AML-193 (cell line): Measurements from ENCODE around the gene SLFNL1.

ENCODE experiments used
- DNase-seq, 2 experiments: peaks; one replicate each; lab custom pipeline; 2025; lab: John Stamatoyannopoulos, UW

The SLFNL1 gene

DNA sequence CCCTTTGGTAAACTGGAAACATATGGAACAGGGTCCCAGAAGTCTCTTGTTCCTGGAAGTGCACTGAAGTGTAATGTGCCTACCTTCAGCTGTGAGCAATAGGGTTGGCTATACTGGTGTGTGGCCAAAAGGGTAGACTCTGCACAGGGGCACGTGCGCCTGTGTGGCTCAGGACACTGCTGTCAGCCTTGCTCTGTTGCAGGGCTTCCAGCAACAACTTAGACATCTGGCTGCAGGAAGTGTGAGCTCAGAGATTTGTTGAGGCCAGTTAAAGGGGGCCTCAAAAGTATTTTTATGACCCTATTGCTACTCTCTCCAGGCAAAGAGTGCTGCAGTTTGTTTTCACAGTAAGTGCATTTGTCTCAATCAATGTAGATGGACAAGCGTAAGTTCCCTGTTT, 34.6 kb downstream of the SLFNL1 start:
- DNase-seq, result no peak

DNA sequence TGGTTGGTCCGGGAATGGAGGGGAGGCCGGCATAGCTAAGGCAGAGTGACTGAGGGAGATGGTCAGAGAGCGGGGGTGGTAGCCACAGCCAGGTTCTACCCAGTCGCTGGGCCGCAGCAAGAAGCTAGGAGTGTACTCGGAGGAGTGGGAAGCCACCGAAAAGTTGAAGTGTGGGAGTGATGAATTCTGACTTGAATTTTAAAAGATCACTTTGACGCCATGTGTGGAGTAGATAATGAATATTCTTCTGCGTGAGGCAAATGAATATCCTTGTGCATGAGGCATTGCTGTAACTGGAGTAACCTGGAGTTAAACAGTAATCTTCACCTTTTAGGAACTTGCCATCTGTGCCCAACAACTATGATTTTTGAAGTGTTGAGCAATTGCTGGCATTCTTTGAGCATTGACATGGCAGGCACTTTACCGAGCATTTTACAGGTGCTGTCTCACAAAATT, 35.2 kb downstream of the SLFNL1 start:
- no peak for DNase-seq

DNA sequence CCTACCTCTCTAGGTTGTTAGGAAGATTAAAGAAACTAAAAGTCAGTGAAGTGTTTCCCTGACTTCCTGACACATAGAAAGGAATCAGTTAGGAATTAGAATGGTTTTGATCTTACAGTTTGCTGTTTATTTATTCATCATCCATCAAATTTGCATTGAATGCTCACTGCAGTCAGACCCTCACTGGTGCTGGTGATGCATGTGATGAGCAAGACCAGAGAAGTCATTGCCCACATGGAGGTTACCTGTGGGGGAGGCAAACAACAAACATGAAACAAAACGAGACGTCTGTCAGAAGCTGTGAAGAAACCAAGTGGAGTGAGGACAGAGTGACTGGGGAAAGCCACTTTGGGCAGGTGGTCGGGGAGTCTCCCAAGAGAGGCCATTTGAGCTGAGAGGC, 35.6 kb downstream of the SLFNL1 start:
- no peak for DNase-seq

DNA sequence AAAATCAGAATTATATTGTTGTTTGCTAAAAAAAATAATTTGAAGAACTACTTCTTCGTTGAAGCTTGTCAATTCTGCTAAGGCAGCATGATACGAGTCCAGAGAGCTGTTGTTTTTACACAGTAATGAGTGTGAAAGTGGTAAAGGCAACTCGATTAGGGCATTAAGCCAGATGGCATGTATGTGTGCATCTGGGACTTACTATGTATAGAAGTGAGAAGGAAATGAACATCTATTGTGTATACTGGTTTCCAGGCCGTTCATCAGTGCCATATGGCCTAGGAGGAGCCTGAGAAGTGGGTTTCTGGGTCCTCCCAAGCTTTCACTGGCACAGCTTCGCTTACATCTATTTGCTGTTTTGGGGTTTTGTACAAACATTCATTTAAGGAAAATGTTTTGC, 36.4 kb downstream of the SLFNL1 start:
- DNase-seq, result no peak

- DNase-seq, result no peak
Observed at GRCh38 chr1:40984531-40984930, 37.0 kb downstream of the SLFNL1 start.

- no peak for DNase-seq
Observed at GRCh38 chr1:40984066-40984465, 37.5 kb downstream of the SLFNL1 start.

DNA sequence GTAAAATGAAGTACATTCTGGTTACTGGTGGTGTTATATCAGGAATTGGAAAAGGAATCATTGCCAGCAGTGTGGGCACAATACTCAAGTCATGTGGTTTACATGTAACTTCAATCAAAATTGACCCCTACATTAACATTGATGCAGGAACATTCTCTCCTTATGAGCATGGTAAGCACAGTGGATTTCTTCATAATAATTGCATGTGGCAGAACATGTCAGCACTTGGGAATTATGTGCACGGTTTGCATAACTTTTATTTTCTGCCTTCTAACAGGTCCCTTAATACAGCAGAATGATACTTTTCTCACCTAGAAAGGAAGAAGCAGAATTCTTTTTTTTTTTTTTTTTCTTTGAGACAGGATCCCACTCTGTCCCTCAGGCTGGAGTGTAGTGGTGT, 38.2 kb downstream of the SLFNL1 start:
- no peak for DNase-seq

DNA sequence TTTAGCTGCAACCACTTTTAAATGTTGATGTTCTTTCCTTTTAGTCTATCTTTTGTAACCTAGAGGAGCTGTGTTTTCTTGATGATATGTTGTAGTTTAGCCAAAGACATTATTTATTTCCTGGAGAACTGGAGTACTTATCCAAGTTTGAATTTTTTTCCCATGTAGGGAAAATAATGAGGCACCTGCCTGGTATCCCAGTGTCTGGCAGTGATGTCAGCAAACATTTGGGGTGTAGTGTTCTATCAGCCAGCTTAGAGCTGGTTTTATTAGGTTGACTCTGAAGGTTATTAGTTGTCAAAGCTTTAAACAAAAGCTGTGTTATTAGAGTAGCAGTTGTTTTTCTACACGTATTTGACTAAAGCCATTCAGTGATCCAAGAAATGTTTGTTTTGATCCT, 38.8 kb downstream of the SLFNL1 start:
- DNase-seq, result no peak

- DNase-seq, result no peak
Observed at GRCh38 chr1:40981691-40982448, 39.7 kb downstream of the SLFNL1 start.

DNA sequence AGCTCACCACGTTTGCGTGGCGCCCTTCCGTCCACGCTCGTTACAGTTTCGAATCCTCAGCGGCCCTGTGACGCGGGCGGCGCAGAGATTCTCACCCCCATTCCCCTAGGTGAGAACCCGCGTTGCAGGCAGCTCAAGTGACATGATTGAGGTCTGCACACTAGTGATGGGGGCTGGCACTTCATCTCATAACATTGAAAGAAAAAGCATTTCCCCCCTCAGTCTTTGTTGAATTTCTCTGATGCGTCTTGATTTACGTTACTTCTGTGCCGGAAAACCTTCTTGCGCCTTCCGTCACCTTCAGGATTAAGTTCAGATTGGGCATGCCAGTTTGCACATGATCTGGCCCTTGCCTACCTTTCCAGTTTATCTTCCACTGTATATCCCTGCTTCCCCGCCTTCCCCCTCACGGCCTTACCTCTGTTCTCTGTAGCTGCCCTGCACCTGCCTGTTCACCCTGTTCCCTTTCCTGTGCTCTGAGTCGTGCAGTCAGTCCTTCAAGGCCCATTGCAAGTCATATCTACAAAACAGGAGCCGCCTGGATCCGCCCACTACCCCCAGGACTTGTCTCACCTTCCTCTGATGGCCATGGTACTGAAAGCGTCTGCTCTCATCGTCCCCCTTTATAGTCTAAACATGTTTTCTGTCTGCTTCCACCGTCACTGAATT, 40.9 kb downstream of the SLFNL1 start:
- DNase-seq, result peak in 1 of 2 experiments; percentile 6

DNA sequence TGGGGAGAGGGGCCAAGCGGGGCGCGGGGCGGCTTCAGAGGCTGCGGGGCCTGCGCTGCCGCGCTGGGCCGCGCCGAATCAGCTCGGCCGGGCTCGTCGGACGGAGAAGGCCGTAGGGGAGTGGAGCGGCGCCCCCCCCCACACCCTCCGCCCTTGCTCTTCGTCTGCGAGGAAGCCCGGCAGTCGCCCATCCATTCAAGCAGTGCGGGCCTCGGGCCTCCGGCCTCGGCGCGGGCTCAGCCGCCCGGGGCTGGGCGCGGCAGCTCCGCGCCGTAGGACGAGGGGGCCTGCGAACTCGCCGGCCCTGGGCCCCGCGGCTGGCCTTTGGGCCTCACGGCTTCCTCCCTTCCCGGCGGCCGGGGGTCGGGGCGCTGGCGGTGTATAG, 41.5 kb downstream of the SLFNL1 start:
- DNase-seq, result no peak

- DNase-seq, result peak; percentile 78 to 87
Observed at GRCh38 chr1:40979241-40980067, 42.1 kb downstream of the SLFNL1 start, which contains the start of gene CTPS1. CTPS1 (plus strand) TSS chr1:40979696; CDS start chr1:40983291, 3,595 bp downstream.

DNA sequence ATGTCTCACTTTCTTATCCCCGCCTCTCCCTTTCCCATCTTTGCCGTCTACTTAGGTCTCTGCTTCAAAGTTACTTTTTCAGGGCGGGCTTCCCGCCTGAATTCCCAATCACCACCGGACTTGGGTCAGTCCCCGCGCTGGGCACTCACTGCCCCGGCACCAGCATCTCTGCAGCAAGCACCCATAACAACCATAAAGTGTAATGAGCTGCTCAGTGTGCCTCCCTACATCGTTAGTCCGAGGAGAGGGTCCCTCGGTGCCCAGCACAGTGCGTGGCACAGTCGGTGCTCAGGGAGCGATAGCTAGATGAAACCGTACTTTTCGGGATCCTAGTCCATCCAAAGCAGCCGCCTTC, 42.7 kb downstream of the SLFNL1 start:
- no peak for DNase-seq

DNA sequence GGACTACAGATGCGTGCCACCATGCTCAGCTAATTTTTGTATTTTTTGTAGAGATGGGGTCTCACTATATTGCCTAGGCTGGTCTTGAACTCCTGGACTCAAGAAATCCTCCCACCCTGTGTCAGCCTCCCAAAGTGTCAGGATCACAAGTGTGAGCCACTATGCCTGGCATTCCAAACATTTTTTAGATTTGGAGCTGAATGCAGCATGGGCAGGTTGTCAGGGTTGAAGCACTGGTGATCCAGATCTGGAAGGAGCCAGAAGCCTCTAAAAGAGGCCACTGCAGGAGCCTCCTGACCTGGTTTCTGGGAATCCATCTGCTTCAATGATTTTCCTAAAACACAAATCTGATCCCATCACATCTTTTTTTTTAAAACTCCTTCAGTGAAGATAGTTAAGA, 43.8 kb downstream of the SLFNL1 start:
- DNase-seq, result no peak

- DNase-seq, result no peak
Observed at GRCh38 chr1:40976952-40977690, 44.4 kb downstream of the SLFNL1 start.

DNA sequence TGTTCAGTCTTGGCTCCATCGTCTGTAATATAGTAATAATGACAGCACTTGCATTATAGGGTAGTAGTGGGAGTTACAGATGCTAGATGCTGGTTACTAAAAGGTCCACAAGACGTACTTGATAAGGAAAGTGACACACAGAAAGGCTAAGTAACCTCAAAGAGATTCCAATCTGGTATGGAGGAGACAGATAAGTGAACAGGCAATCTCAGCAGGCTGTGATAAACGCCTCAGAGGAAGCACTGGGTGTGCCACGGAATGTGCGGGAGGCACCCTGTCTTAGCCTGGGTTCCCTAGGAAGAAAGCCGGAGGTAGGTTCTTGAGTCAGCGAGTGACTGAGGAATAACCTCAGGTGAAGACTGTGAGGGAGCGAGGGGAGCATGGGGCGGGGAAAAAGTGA, 46.6 kb downstream of the SLFNL1 start:
- no peak for DNase-seq

DNA sequence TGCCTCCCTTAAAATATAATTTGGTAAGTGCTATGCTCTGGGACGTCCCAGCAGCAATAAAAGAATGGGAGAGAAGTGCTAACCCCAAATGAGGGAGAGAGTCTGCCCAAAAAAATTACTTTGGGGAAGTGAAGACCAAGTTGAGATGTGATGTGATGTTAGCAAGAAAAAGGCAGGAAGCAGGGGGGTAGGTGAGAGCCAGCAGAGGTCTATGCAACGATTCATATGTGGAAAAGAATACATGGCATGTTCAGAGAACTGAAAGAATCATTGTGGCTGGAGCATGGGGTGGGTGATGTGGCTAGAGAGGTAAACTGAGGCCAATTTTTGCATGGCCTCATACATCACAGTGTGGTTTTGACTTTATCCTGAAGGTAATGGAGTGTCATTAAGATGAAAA, 47.6 kb downstream of the SLFNL1 start:
- DNase-seq, result peak; percentile 27 to 39

DNA sequence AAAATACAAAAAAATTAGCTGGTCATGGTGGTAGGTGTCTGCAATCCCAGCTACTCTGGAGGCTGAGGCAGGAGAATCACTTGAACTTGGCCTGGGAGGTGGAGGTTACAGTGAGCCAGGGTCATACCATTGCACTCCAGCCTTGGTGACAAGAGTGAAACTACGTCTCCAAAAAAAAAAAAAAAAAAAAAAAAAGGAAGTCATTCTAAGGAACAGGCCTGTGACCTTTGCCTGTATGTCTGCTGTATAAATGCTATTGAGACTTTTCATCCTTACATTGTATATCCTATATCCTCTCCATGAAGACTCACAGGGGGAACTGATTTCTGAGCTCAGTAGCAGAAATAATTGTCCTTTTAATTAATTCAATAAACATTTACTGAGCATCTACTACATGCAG, 49.6 kb downstream of the SLFNL1 start:
- peak; percentile 18 to 19 for DNase-seq

GRCh38 chr1:40969445-40969844, 52.1 kb downstream of the SLFNL1 start:
- no peak for DNase-seq

GRCh38 chr1:40966417-40966816, 55.1 kb downstream of the SLFNL1 start:
- no peak for DNase-seq
